GM12873 (cell line): ENCODE results near the gene SYNJ1.

Source experiments
- TF ChIP-seq, protein P1 (sequence below): IDR thresholded peaks from 2 replicates; pipeline ENCODE4 v1.5.1; 2012; ENCODE audit warnings: low read depth, mild to moderate bottlenecking, moderate library complexity, low read length, control low read depth; ENCODE audit not compliant: insufficient read depth; ENCODE audit errors: missing control alignments

SYNJ1 gene

DNA sequence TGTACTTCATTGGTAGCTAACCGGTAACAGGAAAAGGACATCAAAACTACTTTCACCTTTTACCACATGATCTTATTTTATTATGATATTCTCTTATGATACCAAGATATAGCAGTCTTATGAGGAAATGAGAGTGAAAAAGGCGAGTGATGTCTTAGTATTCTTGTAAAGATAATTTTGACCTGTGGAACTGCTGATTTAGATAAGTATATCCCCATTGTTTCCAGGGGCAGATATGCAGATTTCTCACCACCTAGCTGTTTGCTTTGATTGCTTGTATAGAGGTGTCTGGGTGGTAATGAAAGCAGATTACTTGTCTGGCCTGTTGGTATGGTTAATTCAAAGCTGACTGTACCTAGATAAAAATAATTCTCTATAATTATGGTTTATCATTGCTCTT, 53.1 kb downstream of the SYNJ1 start:
- TF ChIP-seq, protein P1, sequence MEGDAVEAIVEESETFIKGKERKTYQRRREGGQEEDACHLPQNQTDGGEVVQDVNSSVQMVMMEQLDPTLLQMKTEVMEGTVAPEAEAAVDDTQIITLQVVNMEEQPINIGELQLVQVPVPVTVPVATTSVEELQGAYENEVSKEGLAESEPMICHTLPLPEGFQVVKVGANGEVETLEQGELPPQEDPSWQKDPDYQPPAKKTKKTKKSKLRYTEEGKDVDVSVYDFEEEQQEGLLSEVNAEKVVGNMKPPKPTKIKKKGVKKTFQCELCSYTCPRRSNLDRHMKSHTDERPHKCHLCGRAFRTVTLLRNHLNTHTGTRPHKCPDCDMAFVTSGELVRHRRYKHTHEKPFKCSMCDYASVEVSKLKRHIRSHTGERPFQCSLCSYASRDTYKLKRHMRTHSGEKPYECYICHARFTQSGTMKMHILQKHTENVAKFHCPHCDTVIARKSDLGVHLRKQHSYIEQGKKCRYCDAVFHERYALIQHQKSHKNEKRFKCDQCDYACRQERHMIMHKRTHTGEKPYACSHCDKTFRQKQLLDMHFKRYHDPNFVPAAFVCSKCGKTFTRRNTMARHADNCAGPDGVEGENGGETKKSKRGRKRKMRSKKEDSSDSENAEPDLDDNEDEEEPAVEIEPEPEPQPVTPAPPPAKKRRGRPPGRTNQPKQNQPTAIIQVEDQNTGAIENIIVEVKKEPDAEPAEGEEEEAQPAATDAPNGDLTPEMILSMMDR, result no peak

DNA sequence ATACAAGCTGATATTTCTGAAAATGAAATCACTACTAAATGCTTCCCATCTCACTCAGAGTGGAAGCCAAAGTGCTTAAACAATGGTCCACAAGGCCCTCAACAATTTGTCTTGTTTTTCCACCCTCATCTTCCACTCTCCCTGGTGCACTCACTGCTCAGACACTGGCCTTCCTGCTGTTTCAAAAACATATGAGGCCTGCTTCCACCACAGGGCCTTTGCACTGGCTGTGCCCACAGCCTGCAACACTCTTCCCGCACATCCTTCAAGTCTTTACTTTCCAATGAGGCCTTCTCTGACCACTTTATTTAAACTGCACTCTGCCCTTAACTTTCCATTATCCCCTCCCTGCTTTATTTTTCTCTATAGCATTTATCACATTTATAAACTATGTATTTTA, 53.8 kb downstream of the SYNJ1 start:
- TF ChIP-seq, protein P1, result no peak

DNA sequence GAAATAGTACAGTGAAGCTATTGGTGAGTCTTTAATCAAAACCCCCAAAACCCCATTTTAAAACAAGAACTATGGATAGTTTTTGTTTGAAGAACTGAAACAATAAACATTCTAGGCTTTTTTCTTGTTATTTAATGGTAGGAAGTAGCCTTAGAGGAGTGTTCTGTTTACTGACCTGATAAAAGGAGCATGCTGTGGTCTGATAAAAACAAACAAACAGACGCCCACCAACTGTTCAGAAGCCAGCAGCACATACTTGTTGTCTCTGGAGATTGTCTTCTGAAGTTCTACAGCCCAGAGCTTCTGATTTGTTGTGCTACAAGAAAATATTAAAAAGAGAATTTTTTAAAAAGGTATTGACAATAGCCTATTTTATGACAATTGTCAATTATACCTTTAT, 61.6 kb downstream of the SYNJ1 start:
- TF ChIP-seq, protein P1, result no peak

DNA sequence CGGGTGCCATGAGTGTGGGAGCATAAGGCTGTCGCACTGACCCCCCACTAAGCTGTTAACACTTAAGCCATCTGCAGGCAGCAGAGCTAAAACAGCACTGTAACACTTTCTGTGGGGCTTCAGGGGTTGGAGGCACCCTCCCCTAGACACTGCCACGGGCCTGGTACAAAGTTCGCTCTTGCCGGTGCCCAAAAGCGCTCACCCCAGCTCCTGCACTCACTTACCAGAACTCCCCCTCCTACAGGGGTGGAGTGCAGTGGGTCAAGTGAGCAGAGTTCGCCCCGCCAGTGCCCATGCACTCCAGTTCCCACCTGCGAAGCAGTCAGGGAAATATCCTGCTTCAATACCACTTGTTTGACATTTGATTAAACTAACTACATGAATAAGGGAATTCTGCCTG, 69.3 kb downstream of the SYNJ1 start:
- TF ChIP-seq, protein P1, result no peak

DNA sequence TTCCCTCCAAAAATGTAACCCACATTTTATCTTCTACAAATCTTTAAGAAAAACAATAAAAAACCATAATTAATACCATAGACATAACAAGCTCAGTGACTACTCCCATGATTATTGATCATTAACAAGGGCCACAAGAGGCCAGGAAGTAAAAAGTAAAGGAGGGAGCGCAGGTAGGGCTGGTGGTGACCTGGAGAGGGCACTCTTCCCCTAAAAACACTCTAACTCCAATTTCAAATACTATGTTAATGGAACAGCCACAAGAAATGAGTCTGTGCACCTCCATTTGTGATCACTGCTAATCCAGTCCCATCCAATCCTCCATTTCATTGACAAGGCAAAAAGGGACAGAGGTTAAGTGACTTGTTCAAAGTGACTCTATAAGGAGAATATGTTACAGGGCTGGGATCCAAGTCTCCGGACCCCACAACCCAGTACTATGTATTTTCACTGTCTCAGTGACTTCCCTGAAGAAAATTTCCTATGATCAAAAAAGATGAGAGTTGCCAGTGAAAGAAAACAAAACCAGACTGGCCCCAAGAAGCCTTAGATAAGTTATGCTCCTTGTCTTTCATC, 74.4 kb downstream of the SYNJ1 start:
- TF ChIP-seq, protein P1, result peak; percentile 79

DNA sequence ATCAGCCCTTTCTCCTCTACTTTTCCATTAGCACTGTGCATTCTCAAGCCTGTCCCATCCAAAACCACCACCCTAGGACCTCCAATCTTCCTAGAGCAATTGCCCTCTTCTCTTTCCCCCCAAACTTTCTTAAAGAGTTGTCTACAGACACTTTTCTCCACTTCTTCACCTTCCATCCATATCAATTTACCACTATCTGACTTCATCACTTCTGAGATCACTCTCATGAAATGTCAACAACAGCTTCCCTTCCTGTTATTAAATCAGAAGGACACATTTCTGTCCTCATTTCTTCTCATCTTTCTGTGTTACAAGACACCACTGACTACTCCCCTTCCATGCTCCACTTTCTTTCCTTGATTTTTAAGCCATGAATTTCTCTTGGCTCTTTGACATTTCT, 79.6 kb downstream of the SYNJ1 start:
- TF ChIP-seq, protein P1, result no peak

DNA sequence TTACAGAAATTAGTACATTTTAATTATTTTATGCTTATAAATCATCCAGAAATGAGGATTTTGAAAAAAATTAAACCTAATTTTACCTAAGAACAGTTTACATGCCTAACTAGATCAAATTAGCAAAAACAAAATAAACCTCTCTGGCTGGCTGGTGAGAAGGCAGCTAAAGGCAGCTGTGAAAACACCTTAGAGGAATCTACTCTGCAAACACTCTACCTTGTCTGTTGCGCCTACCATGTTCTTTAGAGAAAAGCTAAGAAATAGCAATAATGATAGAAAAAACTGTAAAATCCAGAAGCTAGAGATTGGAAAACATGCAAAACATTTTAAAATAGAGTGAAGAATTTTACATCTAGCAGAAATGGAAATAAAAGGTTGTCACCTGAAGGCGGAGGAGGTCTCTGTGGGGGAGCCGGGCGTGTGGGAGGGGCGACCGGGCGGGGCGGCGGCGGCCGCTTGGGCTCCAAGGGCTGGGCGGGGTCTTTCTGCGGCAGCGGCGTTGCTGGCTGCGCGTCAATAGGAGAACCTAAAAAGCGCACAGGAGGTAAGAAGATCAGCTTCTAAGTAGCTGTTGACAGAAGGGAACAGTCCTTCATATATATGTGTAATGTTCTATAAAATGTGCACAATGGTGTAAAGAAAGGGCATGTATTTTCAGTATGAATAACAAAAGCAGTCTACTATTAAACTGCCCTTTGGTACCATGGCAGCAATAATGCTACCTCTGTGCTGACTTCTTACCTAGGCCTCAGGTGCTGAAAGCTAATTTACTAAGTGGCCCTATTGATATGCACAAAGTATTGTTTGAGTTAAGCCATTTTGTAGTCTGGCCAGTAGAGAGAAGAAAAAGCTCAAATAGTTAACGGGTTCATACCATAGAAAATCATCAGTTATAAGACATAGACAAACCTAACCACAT, 82.3 kb downstream of the SYNJ1 start:
- TF ChIP-seq, protein P1, result no peak
